ENCODE measurements around the gene IL23R. TPM values are rescaled to one million over a fixed set of nuclear protein-coding genes. Genes with fewer than 3 reads are reported as not detected.
"Not testable (repeated sequence)": the region's sequence is repeated elsewhere in the genome, so short reads cannot be mapped to it uniquely, and the experiment has no call there.

Gene IL23R
- total RNA-seq, 4 donors from 2014 or later = under 0.01 to 0.22 TPM; not detected in 2

DNA sequence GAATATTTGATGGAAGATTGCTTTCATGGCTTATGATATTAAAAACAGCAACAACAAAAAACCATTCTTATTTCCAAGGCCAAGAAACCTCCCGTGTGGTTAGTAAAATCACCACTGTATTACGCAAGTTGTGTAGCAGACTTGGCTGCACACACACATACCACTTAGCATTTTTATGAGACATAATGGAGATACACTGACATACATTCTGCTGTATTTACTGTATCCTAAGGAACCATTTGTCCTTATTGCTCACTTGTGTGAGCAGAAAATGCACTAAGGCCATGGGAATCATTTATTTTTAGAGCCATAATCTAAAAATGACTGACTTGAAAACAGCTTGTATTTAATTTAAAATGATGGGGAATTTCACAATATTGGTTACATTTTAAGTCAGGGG, 30.9 kb upstream of the IL23R start:
- intact Hi-C loops (cut with DNase I) = no loop called here
- Histone ChIP-seq H3K4me3 (no peak overlapping the region), H3K9me3 (no peaks in the 10 kb centered on the region), H3K27ac (no peak overlapping the region), H3K27me3 (peaks cover 0 to 3% (median 0%) of the 10 kb centered on the region in 4 donors), H3K4me1 (peaks cover 3 to 11% (median 7%) of the 10 kb centered on the region in 3 donors), H3K36me3 (no peaks in the 10 kb centered on the region)
- TF ChIP-seq, protein P1, sequence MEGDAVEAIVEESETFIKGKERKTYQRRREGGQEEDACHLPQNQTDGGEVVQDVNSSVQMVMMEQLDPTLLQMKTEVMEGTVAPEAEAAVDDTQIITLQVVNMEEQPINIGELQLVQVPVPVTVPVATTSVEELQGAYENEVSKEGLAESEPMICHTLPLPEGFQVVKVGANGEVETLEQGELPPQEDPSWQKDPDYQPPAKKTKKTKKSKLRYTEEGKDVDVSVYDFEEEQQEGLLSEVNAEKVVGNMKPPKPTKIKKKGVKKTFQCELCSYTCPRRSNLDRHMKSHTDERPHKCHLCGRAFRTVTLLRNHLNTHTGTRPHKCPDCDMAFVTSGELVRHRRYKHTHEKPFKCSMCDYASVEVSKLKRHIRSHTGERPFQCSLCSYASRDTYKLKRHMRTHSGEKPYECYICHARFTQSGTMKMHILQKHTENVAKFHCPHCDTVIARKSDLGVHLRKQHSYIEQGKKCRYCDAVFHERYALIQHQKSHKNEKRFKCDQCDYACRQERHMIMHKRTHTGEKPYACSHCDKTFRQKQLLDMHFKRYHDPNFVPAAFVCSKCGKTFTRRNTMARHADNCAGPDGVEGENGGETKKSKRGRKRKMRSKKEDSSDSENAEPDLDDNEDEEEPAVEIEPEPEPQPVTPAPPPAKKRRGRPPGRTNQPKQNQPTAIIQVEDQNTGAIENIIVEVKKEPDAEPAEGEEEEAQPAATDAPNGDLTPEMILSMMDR (IDR thresholded peaks at IDR 0.05) = no peak
- no peak for TF ChIP-seq POLR2A (IDR thresholded peaks at IDR 0.05)
- DNase-seq = no peak
- 35 to 42% methylated on average over 2 of the region's 2 CpGs for WGBS, 2 donors

GRCh38 chr1:67137307-67137753, 28.9 kb upstream of the IL23R start:
- DNase-seq = no peak
- WGBS, 2 donors = 64 to 71% methylated on average over 4 of the region's 4 CpGs
- peaks cover 0 to 3% (median 0%) of the 10 kb centered on the region in 4 donors for H3K27me3 ChIP-seq
- H3K4me3 ChIP-seq = no peak overlapping the region
- H3K9me3 ChIP-seq = no peaks in the 10 kb centered on the region
- TF ChIP-seq, protein P1 (IDR thresholded peaks at IDR 0.05) = no peak
- no peak for TF ChIP-seq POLR2A (IDR thresholded peaks at IDR 0.05)
- H3K4me1 ChIP-seq = peaks cover 3 to 11% (median 7%) of the 10 kb centered on the region in 3 donors
- intact Hi-C loops (cut with DNase I) = no loop called here
- no peaks in the 10 kb centered on the region for H3K36me3 ChIP-seq
- no peak overlapping the region for H3K27ac ChIP-seq

- peaks cover 3 to 11% (median 7%) of the 10 kb centered on the region in 3 donors for H3K4me1 ChIP-seq
- intact Hi-C loops (cut with DNase I) = no loop called here
- no peak for DNase-seq
Measured at GRCh38 chr1:67138813-67139499, 27.3 kb upstream of the IL23R start.

DNA sequence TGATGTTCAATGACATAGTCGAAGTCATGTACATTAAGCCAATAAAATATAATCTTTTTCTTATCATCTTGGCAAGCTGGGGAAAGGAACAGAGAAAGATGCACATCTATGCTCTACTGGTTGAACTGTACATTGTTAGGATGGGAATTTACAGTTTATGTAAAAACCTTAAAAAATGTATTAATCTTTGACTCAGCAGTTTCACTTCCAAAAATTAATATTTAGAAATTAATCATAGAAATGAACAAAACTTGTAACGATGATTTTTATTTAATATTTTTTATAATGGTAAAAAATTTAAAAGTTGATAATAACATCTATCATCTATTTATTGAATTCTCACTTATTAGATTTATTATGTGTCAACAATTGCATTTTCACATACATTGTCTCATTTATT, 25.8 kb upstream of the IL23R start:
- DNase-seq = no peak
- Histone ChIP-seq H3K9me3 (no peaks in the 10 kb centered on the region), H3K27ac (no peak overlapping the region), H3K4me3 (no peak overlapping the region), H3K36me3 (no peaks in the 10 kb centered on the region), H3K4me1 (no peaks in the 10 kb centered on the region), H3K27me3 (no peaks in the 10 kb centered on the region)
- TF ChIP-seq, protein P1 (IDR thresholded peaks at IDR 0.05) = no peak
- TF ChIP-seq POLR2A (IDR thresholded peaks at IDR 0.05) = no peak
- 76 to 81% methylated on average over 2 of the region's 2 CpGs for WGBS, 2 donors
- intact Hi-C loops (cut with DNase I) = no loop called here

More at GRCh38 chr1:67138813-67139499, 27.3 kb upstream of the IL23R start:
- H3K9me3 ChIP-seq = no peaks in the 10 kb centered on the region
- no peak overlapping the region for H3K27ac ChIP-seq
- no peak overlapping the region for H3K4me3 ChIP-seq
- TF ChIP-seq, protein P1 (IDR thresholded peaks at IDR 0.05) = no peak
- TF ChIP-seq POLR2A (IDR thresholded peaks at IDR 0.05) = no peak
- peaks cover 0 to 3% (median 0%) of the 10 kb centered on the region in 4 donors for H3K27me3 ChIP-seq
- H3K36me3 ChIP-seq = no peaks in the 10 kb centered on the region
- 77 to 84% methylated on average over 3 of the region's 3 CpGs for WGBS, 2 donors

DNA sequence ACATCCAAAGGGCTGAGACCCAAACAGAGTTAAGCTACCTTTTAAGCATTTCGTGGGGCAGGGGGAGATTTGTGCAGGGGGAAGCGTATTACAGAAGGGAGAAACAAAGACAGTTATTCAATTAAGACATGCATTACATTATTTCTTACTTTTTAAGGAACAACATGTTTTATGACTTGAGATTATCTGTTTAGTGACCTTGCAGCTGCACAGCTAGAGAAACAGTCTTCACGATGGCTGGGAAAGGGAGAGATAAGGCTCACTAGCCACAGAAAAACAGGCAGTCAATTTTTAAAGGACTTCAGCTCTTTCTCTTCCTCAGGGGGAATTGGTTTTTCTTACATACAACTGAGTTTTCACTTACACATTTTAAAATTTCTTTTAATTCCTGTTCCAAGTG, 24.4 kb upstream of the IL23R start:
- intact Hi-C loops (cut with DNase I) = not testable (repeated sequence)
- WGBS, 2 donors = 64 to 72% methylated on average over 3 of the region's 3 CpGs

More for the DNA sequence above, 24.4 kb upstream of the IL23R start:
- DNase-seq, H3K27me3 ChIP-seq, H3K4me1 ChIP-seq, H3K4me3 ChIP-seq, H3K27ac ChIP-seq, H3K36me3 ChIP-seq, H3K9me3 ChIP-seq: not testable (repeated sequence)
